CD14-positive monocyte (primary cell): ENCODE data around the gene LRRC25. TPM values are rescaled to one million over a fixed set of nuclear protein-coding genes. Genes with fewer than 3 reads are reported as not detected.

Source experiments
- DNase-seq, 3 donors: peaks; one replicate each; pipeline ENCODE4 v3.0.0-alpha.2; 2011 to 2022
- H2AFZ ChIP-seq: 2 replicates; pipeline ENCODE4 v1.6.0; 2012; ENCODE audit warnings: mild to moderate bottlenecking, low read depth, low read length, inconsistent platforms; ENCODE audit not compliant: insufficient read depth, poor library complexity, severe bottlenecking
- H3K27ac ChIP-seq, 2 donors: 1 replicate in 1 of 2; 2 replicates in 1 of 2; pipeline ENCODE4 v1.5.1; 2012 to 2013; ENCODE audit warnings: low read length in 2 of 2, control low read depth in 1 of 2, inconsistent platforms in 1 of 2, low read depth in 1 of 2, mild to moderate bottlenecking in 1 of 2
- H3K27me3 ChIP-seq, 2 donors: one replicate each; pipeline versions ENCODE4 v1.6.0 to v1.6.1; 2011 to 2013; ENCODE audit warnings: low read length in 2 of 2; ENCODE audit not compliant: control insufficient read depth in 2 of 2, insufficient read depth in 2 of 2
- H3K36me3 ChIP-seq, 2 donors: replicated peaks in 1 of 2; 1 replicate in 1 of 2; 2 replicates in 1 of 2; pipeline versions ENCODE4 v1.5.1 to v1.6.1; 2012 to 2013; ENCODE audit warnings: low read length in 2 of 2, control low read depth in 1 of 2, inconsistent platforms in 1 of 2, mild to moderate bottlenecking in 1 of 2; ENCODE audit not compliant: insufficient read depth in 2 of 2, control insufficient read depth in 1 of 2
- H3K4me1 ChIP-seq, 2 donors: 1 replicate in 1 of 2; 2 replicates in 1 of 2; pipeline versions ENCODE4 v1.5.1 to v1.6.1; 2012 to 2013; ENCODE audit warnings: low read length in 2 of 2, control low read depth in 1 of 2, inconsistent platforms in 1 of 2, mild to moderate bottlenecking in 1 of 2, moderate library complexity in 1 of 2; ENCODE audit not compliant: insufficient read depth in 2 of 2, control insufficient read depth in 1 of 2
- H3K4me2 ChIP-seq: replicated peaks from 2 replicates; pipeline ENCODE3; 2012; ENCODE audit warnings: low read length, moderate library complexity, mild to moderate bottlenecking; ENCODE audit not compliant: poor library complexity, severe bottlenecking; ENCODE audit errors: extremely low read depth
- H3K4me3 ChIP-seq, 3 experiments: fragments of 200-600 bp in 1 of 3; sonication (generic) in 1 of 3; replicated peaks in 1 of 3; 1 replicate in 2 of 3; 2 replicates in 1 of 3; pipeline ENCODE4 v1.5.1; 2011 to 2013; ENCODE audit warnings: low read length in 3 of 3, mild to moderate bottlenecking in 3 of 3, control low read depth in 2 of 3, low read depth in 2 of 3, inconsistent platforms in 1 of 3, moderate library complexity in 1 of 3
- H3K79me2 ChIP-seq: 2 replicates; pipeline ENCODE4 v1.6.0; 2012; ENCODE audit warnings: mild to moderate bottlenecking, control low read depth, inconsistent platforms, low read length, moderate library complexity; ENCODE audit not compliant: insufficient read depth
- H3K9ac ChIP-seq: 2 replicates; pipeline ENCODE4 v1.6.0; 2017; ENCODE audit warnings: low read length, mild to moderate bottlenecking; ENCODE audit not compliant: insufficient read depth, poor library complexity, severe bottlenecking
- H3K9me3 ChIP-seq, 2 donors: replicated peaks in 1 of 2; 1 replicate in 1 of 2; 2 replicates in 1 of 2; pipeline versions ENCODE4 v1.5.1 to v1.6.1; 2012 to 2013; ENCODE audit warnings: low read length in 2 of 2, control low read depth in 1 of 2; ENCODE audit not compliant: control insufficient read depth in 1 of 2, insufficient read depth in 1 of 2
- H4K20me1 ChIP-seq: 2 replicates; pipeline ENCODE4 v1.6.0; 2012; ENCODE audit warnings: mild to moderate bottlenecking, low read length, control low read depth, moderate library complexity; ENCODE audit not compliant: insufficient read depth
- H3K27ac Mint-ChIP-seq, 7 donors: one replicate each; pipeline ENCODE4 v1.8.0; 2020; ENCODE audit warnings: mild to moderate bottlenecking in 7 of 7, mixed read lengths in 7 of 7, moderate library complexity in 6 of 7, inconsistent platforms in 2 of 7
- H3K27me3 Mint-ChIP-seq, 3 donors: one replicate each; pipeline ENCODE4 v1.8.0; 2021 to 2022; ENCODE audit warnings: low read depth in 3 of 3, mild to moderate bottlenecking in 3 of 3, mixed read lengths in 3 of 3, moderate library complexity in 3 of 3, inconsistent platforms in 1 of 3
- H3K36me3 Mint-ChIP-seq, 2 donors: one replicate each; pipeline ENCODE4 v1.8.0; 2020; ENCODE audit warnings: mixed read lengths in 2 of 2, inconsistent platforms in 1 of 2, mild to moderate bottlenecking in 1 of 2
- H3K4me1 Mint-ChIP-seq: one replicate; pipeline ENCODE4 v1.8.0; 2020; ENCODE audit warnings: mild to moderate bottlenecking, mixed read lengths
- H3K4me3 Mint-ChIP-seq, 2 donors: one replicate each; pipeline ENCODE4 v1.8.0; 2020; ENCODE audit warnings: mild to moderate bottlenecking in 2 of 2, mixed read lengths in 2 of 2, moderate library complexity in 1 of 2
- H3K9me3 Mint-ChIP-seq, 7 donors: one replicate each; pipeline ENCODE4 v1.8.0; 2020 to 2022; ENCODE audit warnings: mixed read lengths in 7 of 7, mild to moderate bottlenecking in 6 of 7, moderate library complexity in 6 of 7, inconsistent platforms in 2 of 7
- WGBS: methylation state at CpG from one replicate; pipeline ENCODE4 v1.1.5; 2013; ENCODE audit warnings: missing lambda C conversion rate; ENCODE audit not compliant: insufficient coverage; 5-methylcytosine and 5-hydroxymethylcytosine counted together
- intact Hi-C, 2 donors: fragments of 100-400 bp; cut with micrococcal nuclease; formaldehyde crosslinking; loops; one replicate each; pipeline versions ENCODE4 v1.15.0 to v1.15.1; 2023
- polyA plus RNA-seq, 3 donors: library from polyadenylated mRNA; depleted of rRNA in 1 of 3; unstranded in 2 of 3; stranded (reverse) in 1 of 3; fragments of 300-500 nt in 2 of 3; fragments of >200 nt in 1 of 3; fragmentation: Illumina TruSeq in 2 of 3; gene quantifications; 1 replicate in 2 of 3; 2 replicates in 1 of 3; pipeline ENCODE4 v1.2.3, GENCODE V29; 2012 to 2021
- TF ChIP-seq, protein P1 (sequence below): fragments of 200-600 bp; IDR thresholded peaks from one replicate; pipeline ENCODE4 v1.8.0; 2022; ENCODE audit warnings: antibody characterized with exemption, mild to moderate bottlenecking

LRRC25 gene
- polyA plus RNA-seq, 3 donors, result 173 to 581 (median 416) TPM

- TF ChIP-seq, protein P1, sequence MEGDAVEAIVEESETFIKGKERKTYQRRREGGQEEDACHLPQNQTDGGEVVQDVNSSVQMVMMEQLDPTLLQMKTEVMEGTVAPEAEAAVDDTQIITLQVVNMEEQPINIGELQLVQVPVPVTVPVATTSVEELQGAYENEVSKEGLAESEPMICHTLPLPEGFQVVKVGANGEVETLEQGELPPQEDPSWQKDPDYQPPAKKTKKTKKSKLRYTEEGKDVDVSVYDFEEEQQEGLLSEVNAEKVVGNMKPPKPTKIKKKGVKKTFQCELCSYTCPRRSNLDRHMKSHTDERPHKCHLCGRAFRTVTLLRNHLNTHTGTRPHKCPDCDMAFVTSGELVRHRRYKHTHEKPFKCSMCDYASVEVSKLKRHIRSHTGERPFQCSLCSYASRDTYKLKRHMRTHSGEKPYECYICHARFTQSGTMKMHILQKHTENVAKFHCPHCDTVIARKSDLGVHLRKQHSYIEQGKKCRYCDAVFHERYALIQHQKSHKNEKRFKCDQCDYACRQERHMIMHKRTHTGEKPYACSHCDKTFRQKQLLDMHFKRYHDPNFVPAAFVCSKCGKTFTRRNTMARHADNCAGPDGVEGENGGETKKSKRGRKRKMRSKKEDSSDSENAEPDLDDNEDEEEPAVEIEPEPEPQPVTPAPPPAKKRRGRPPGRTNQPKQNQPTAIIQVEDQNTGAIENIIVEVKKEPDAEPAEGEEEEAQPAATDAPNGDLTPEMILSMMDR, result no peak
- Histone ChIP-seq H4K20me1 (peaks cover 100% of the 10 kb centered on the region), H3K4me3 (no peak overlapping the region), H3K36me3 (peaks cover 57% of the 10 kb centered on the region in 2 donors), H3K27ac (no peak overlapping the region), H3K4me1 (peaks cover under 1 to 3% of the 10 kb centered on the region in 2 donors), H3K4me2 (no peak overlapping the region), H3K9ac (no peak overlapping the region), H3K79me2 (no peaks in the 10 kb centered on the region), H3K9me3 (no peaks in the 10 kb centered on the region), H2AFZ (no peak overlapping the region), H3K27me3 (peaks cover 0 to 14% of the 10 kb centered on the region in 2 donors)
- Mint-ChIP-seq H3K36me3 (peaks cover 54 to 60% of the 10 kb centered on the region in 2 donors), H3K4me3 (no peak overlapping the region), H3K27ac (peak overlapping the region in 2 of 7 donors; percentile 48 to 57), H3K4me1 (peaks cover 15% of the 10 kb centered on the region), H3K9me3 (peaks cover 0 to 6% (median 0%) of the 10 kb centered on the region in 7 donors), H3K27me3 (peaks cover 8 to 18% (median 16%) of the 10 kb centered on the region in 3 donors)
- no peak for DNase-seq
- 98% methylated on average over 6 of the region's 6 CpGs for WGBS
- intact Hi-C loops, result no loop called here
These were observed 46.0 kb upstream of the LRRC25 start for GRCh38 chr19:18443406-18443805.

DNA sequence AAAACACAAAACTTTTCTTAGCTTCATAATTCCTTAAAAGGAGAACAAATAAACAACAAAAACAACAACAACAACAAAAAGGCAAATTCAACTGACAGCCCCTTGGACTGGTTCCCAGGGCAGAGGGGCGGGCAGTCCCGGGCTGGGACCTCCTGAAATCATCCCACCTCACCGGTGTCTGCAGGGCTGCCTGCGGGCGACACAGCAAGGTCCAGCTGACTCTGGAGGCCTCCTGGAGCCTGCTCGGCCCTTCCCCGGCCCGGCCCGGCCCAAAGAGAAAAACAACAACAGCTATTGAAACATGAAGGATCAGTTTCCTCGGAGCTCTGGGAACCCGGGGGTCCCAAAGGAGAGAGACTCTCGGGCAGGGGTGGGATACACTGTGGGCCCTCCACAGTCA is 45.5 kb upstream of the LRRC25 start:
- Histone ChIP-seq H3K9ac (no peak overlapping the region), H3K36me3 (peaks cover 53% of the 10 kb centered on the region in 2 donors), H4K20me1 (peaks cover 99% of the 10 kb centered on the region), H3K9me3 (no peaks in the 10 kb centered on the region), H3K27me3 (peaks cover 0 to 18% of the 10 kb centered on the region in 2 donors), H3K4me2 (no peak overlapping the region), H3K4me3 (no peak overlapping the region), H2AFZ (no peak overlapping the region), H3K27ac (no peak overlapping the region), H3K79me2 (no peaks in the 10 kb centered on the region), H3K4me1 (peaks cover 4 to 8% of the 10 kb centered on the region in 2 donors)
- peaks cover 11 to 23% (median 17%) of the 10 kb centered on the region in 3 donors for H3K27me3 Mint-ChIP-seq
- DNase-seq, result no peak
- H3K27ac Mint-ChIP-seq, result no peak overlapping the region
- H3K4me1 Mint-ChIP-seq, result peaks cover 17% of the 10 kb centered on the region
- no peak overlapping the region for H3K4me3 Mint-ChIP-seq
- peaks cover 49 to 55% of the 10 kb centered on the region in 2 donors for H3K36me3 Mint-ChIP-seq
- TF ChIP-seq, protein P1, result no peak
- intact Hi-C loops, result no loop called here
- peaks cover 0 to 6% (median 0%) of the 10 kb centered on the region in 7 donors for H3K9me3 Mint-ChIP-seq
- WGBS, result 98% methylated on average over 7 of the region's 12 CpGs
